ENCODE measurements around the gene NCAM1.

- TF ChIP-seq RNF2 (IDR thresholded peaks at IDR 0.05; ENCODE audit: borderline replicate concordance, low read depth) (no peak), CTCF (IDR thresholded peaks at IDR 0.05) (no peak), HOXB5 (CRISPR knock-in tag; IDR thresholded peaks at IDR 0.05) (no peak), TP53 (CRISPR knock-in tag; IDR thresholded peaks at IDR 0.05) (no peak), KDM1A (IDR thresholded peaks at IDR 0.05; ENCODE audit: low read depth) (no peak), HDAC2 (IDR thresholded peaks at IDR 0.05) (no peak), POLR2A (IDR thresholded peaks at IDR 0.05; ENCODE audit: low read length) (no peak), GATA3 (IDR thresholded peaks at IDR 0.05; ENCODE audit: borderline replicate concordance) (no peak)
- TF ChIP-seq, protein P1, sequence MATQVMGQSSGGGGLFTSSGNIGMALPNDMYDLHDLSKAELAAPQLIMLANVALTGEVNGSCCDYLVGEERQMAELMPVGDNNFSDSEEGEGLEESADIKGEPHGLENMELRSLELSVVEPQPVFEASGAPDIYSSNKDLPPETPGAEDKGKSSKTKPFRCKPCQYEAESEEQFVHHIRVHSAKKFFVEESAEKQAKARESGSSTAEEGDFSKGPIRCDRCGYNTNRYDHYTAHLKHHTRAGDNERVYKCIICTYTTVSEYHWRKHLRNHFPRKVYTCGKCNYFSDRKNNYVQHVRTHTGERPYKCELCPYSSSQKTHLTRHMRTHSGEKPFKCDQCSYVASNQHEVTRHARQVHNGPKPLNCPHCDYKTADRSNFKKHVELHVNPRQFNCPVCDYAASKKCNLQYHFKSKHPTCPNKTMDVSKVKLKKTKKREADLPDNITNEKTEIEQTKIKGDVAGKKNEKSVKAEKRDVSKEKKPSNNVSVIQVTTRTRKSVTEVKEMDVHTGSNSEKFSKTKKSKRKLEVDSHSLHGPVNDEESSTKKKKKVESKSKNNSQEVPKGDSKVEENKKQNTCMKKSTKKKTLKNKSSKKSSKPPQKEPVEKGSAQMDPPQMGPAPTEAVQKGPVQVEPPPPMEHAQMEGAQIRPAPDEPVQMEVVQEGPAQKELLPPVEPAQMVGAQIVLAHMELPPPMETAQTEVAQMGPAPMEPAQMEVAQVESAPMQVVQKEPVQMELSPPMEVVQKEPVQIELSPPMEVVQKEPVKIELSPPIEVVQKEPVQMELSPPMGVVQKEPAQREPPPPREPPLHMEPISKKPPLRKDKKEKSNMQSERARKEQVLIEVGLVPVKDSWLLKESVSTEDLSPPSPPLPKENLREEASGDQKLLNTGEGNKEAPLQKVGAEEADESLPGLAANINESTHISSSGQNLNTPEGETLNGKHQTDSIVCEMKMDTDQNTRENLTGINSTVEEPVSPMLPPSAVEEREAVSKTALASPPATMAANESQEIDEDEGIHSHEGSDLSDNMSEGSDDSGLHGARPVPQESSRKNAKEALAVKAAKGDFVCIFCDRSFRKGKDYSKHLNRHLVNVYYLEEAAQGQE (IDR thresholded peaks at IDR 0.05) = no peak
- TF ChIP-seq, protein P2, sequence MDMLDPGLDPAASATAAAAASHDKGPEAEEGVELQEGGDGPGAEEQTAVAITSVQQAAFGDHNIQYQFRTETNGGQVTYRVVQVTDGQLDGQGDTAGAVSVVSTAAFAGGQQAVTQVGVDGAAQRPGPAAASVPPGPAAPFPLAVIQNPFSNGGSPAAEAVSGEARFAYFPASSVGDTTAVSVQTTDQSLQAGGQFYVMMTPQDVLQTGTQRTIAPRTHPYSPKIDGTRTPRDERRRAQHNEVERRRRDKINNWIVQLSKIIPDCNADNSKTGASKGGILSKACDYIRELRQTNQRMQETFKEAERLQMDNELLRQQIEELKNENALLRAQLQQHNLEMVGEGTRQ (IDR thresholded peaks at IDR 0.05) = no peak
These were observed 176.7 kb downstream of the NCAM1 start for GRCh38 chr11:113137713-113138529.

Data from A549 (cell line).